ENCODE results near the gene TSC2. TPM values are rescaled to one million over a fixed set of nuclear protein-coding genes. Genes with fewer than 3 reads are reported as not detected.

The TSC2 gene
- total RNA-seq, 4 donors from 2014 or later = 98.4 to 220 (median 141) TPM

DNA sequence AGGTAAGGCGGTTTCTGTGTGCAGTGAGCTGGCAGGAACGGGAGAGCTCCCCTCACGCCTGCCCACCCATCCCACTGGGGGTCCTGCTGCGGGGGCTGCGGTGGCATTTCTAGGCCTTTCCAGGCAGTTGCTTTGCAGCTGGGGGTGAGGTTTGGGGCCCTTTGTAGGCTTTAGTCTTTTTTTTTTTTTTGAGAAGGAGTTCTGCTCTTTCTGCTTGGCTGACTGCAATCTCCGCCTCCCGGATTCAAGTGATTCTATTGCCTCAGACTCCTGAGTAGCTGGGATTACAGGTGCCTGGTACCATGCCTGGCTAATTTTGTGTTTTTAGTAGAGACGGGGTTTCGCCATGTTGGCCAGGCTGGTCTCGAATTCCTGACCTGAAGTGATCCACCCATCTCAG is 11.1 kb downstream of the TSC2 start:
- no peak for TF ChIP-seq POLR2A (IDR thresholded peaks at IDR 0.05)
- TF ChIP-seq, protein P1, sequence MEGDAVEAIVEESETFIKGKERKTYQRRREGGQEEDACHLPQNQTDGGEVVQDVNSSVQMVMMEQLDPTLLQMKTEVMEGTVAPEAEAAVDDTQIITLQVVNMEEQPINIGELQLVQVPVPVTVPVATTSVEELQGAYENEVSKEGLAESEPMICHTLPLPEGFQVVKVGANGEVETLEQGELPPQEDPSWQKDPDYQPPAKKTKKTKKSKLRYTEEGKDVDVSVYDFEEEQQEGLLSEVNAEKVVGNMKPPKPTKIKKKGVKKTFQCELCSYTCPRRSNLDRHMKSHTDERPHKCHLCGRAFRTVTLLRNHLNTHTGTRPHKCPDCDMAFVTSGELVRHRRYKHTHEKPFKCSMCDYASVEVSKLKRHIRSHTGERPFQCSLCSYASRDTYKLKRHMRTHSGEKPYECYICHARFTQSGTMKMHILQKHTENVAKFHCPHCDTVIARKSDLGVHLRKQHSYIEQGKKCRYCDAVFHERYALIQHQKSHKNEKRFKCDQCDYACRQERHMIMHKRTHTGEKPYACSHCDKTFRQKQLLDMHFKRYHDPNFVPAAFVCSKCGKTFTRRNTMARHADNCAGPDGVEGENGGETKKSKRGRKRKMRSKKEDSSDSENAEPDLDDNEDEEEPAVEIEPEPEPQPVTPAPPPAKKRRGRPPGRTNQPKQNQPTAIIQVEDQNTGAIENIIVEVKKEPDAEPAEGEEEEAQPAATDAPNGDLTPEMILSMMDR (IDR thresholded peaks at IDR 0.05) = no peak
- no peaks in the 10 kb centered on the region for H3K9me3 ChIP-seq
- no peak for DNase-seq
- H3K4me1 ChIP-seq = peaks cover 0 to 5% (median 0%) of the 10 kb centered on the region in 4 donors
- H3K27ac ChIP-seq = no peak overlapping the region
- peaks cover 0 to 85% (median 0%) of the 10 kb centered on the region in 3 donors for H3K36me3 ChIP-seq
- no peaks in the 10 kb centered on the region for H3K27me3 ChIP-seq
- no peak overlapping the region for H3K4me3 ChIP-seq

DNA sequence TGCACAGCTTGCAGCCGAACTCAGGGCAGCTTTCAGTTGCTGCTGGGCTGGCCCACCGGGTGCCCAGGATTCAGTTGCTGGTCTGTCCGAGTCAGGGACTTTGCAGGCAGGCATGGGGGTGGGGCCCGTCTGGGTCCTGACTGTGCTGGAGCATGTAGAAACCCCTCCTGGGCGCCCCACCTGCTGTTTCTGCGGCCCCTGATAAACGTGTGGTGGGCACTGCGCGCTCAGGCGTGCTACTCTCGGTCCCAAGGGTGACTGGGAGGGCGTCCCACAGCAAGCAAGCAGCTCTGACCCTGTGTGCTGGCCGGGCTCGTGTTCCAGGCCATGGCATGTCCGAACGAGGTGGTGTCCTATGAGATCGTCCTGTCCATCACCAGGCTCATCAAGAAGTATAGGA is 12.6 kb downstream of the TSC2 start:
- H3K36me3 ChIP-seq = peaks cover 0 to 84% (median 0%) of the 10 kb centered on the region in 3 donors
- no peaks in the 10 kb centered on the region for H3K4me1 ChIP-seq
- H3K9me3 ChIP-seq = no peaks in the 10 kb centered on the region
- H3K27me3 ChIP-seq = no peaks in the 10 kb centered on the region
- no peak for DNase-seq
- TF ChIP-seq, protein P1 (IDR thresholded peaks at IDR 0.05) = no peak
- no peak for TF ChIP-seq POLR2A (IDR thresholded peaks at IDR 0.05)
- H3K4me3 ChIP-seq = no peak overlapping the region
- H3K27ac ChIP-seq = no peak overlapping the region

DNA sequence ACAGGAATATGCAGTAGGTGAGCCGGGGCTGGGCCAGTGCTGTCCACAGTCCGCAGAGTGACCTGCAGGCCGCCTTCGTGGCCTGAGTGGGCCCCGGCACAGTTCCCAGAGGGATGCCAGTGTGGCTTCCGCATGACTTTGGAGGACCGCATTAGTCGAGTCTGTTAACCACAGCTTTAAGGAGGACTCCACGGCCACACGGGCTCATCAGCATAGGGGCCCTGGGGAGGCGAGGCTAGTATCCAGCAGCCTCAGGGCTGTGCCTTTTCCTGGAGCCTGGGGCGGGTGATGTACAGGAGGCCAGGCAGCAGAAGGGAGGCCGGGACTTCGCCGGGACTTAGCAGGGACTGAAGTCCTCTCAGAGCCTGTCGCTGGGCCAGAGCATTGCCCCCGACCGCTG is 13.2 kb downstream of the TSC2 start:
- TF ChIP-seq, protein P1 (IDR thresholded peaks at IDR 0.05) = no peak
- no peak for TF ChIP-seq POLR2A (IDR thresholded peaks at IDR 0.05)
- no peak for DNase-seq
- no peak overlapping the region for H3K27ac ChIP-seq
- no peaks in the 10 kb centered on the region for H3K9me3 ChIP-seq
- peaks cover 0 to 89% (median 0%) of the 10 kb centered on the region in 3 donors for H3K36me3 ChIP-seq
- no peaks in the 10 kb centered on the region for H3K27me3 ChIP-seq
- H3K4me1 ChIP-seq = no peaks in the 10 kb centered on the region
- H3K4me3 ChIP-seq = no peak overlapping the region

DNA sequence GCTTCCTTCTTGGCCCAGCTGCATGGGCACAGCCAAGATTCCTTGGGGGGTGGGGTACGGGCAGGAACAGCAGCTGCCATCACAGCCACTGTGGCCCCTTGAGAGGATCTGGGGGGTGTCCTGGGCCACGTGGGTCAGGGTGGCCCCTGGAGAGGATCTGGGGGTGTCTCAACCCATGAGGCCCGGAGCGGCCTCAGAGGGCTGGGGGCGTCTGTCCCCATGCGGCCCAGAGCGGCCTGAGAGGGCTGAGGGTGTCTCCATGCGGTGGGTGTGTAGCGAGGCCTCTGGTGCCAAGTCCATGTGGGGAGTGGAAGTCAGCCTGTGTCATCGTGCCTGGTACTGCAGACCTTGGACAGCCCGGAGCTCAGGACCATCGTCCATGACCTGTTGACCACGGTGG is 13.7 kb downstream of the TSC2 start:
- H3K27me3 ChIP-seq = no peaks in the 10 kb centered on the region
- TF ChIP-seq, protein P1 (IDR thresholded peaks at IDR 0.05) = no peak
- TF ChIP-seq POLR2A (IDR thresholded peaks at IDR 0.05) = no peak
- DNase-seq = no peak
- H3K36me3 ChIP-seq = peaks cover 0 to 89% (median 0%) of the 10 kb centered on the region in 3 donors
- no peak overlapping the region for H3K4me3 ChIP-seq
- no peak overlapping the region for H3K27ac ChIP-seq
- no peaks in the 10 kb centered on the region for H3K4me1 ChIP-seq
- no peaks in the 10 kb centered on the region for H3K9me3 ChIP-seq

DNA sequence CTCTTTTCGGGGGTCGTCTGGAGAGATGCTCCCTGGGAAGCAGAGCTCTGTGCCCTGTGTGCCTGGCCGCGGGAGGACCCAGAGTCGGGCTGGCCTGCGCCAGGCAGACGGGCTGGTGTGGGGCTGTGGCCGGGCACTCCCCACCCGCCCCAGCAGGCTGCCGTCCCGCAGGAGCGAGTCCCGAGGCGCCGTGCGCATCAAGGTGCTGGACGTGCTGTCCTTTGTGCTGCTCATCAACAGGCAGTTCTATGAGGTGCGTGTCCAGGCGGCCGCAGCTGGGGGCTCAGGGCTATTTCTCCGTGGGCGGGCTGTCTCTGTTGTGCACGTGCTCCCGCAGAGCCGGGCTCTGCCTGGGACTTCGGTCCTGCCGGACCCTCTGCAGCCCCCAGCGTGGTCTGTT is 15.0 kb downstream of the TSC2 start:
- H3K9me3 ChIP-seq = no peaks in the 10 kb centered on the region

More for the DNA sequence above, 15.0 kb downstream of the TSC2 start:
- no peak for DNase-seq
- Histone ChIP-seq H3K4me3 (no peak overlapping the region), H3K36me3 (peaks cover 0 to 90% (median 0%) of the 10 kb centered on the region in 3 donors), H3K27me3 (no peaks in the 10 kb centered on the region), H3K27ac (no peak overlapping the region), H3K4me1 (no peaks in the 10 kb centered on the region)
- TF ChIP-seq, protein P1 (IDR thresholded peaks at IDR 0.05) = no peak
- no peak for TF ChIP-seq POLR2A (IDR thresholded peaks at IDR 0.05)

Measured in Peyer's patch (tissue), 4 donors.